Islet precursor cell (in vitro differentiated cells): Measurements from ENCODE around the gene IQSEC1.

ENCODE experiments used
- DNase-seq: peaks from one replicate; pipeline ENCODE4 v3.0.0-alpha.2; 2018

IQSEC1 gene

GRCh38 chr3:13046569-13047274 is 26.5 kb downstream of the IQSEC1 start:
- DNase-seq, result no peak

GRCh38 chr3:13045904-13046568 is 27.2 kb downstream of the IQSEC1 start:
- no peak for DNase-seq

- no peak for DNase-seq
Observed at GRCh38 chr3:13045241-13045903, 27.9 kb downstream of the IQSEC1 start.

- DNase-seq, result peak; percentile 84
Observed at GRCh38 chr3:13044496-13045240, 28.6 kb downstream of the IQSEC1 start.

GRCh38 chr3:13043656-13044055 is 29.6 kb downstream of the IQSEC1 start:
- DNase-seq, result no peak

GRCh38 chr3:13042715-13043271 is 30.4 kb downstream of the IQSEC1 start:
- peak; percentile 71 for DNase-seq

GRCh38 chr3:13042127-13042701 is 31.0 kb downstream of the IQSEC1 start:
- no peak for DNase-seq

GRCh38 chr3:13041113-13041776 is 32.0 kb downstream of the IQSEC1 start:
- DNase-seq, result no peak

- peak; percentile 75 for DNase-seq
Observed at GRCh38 chr3:13040361-13041074, 32.7 kb downstream of the IQSEC1 start.

GRCh38 chr3:13039213-13039896 is 33.9 kb downstream of the IQSEC1 start:
- no peak for DNase-seq

- DNase-seq, result no peak
Observed at GRCh38 chr3:13037458-13038117, 35.6 kb downstream of the IQSEC1 start.

- no peak for DNase-seq
Observed at GRCh38 chr3:13034861-13035260, 38.4 kb downstream of the IQSEC1 start.

- DNase-seq, result no peak
Observed at GRCh38 chr3:13034109-13034800, 39.0 kb downstream of the IQSEC1 start.

GRCh38 chr3:13032206-13032605 is 41.0 kb downstream of the IQSEC1 start:
- no peak for DNase-seq

- no peak for DNase-seq
Observed at GRCh38 chr3:13031621-13032020, 41.6 kb downstream of the IQSEC1 start.

GRCh38 chr3:13030684-13031083 is 42.5 kb downstream of the IQSEC1 start:
- no peak for DNase-seq

GRCh38 chr3:13028010-13028821 is 45.0 kb downstream of the IQSEC1 start:
- DNase-seq, result no peak

GRCh38 chr3:13027154-13027553 is 46.1 kb downstream of the IQSEC1 start:
- DNase-seq, result peak; percentile 77

- no peak for DNase-seq
Observed at GRCh38 chr3:13026534-13026933, 46.7 kb downstream of the IQSEC1 start.
